Vagina (tissue), 2 donors: ENCODE measurements around the gene CEP19.

Source experiments
- CTCF ChIP-seq, 3 experiments: fragments of 450-650 bp in 2 of 3; fragments of 200-600 bp in 1 of 3; sonication (generic) in 1 of 3; IDR thresholded peaks; one replicate each; pipeline ENCODE4 v1.5.1; 2017 to 2019; ENCODE audit warnings: antibody characterized with exemption in 3 of 3, mild to moderate bottlenecking in 2 of 3, moderate library complexity in 2 of 3
- POLR2AphosphoS5 ChIP-seq, 2 donors: sonication (generic); formaldehyde crosslinking; IDR thresholded peaks; one replicate each; pipeline ENCODE4 v1.9.0; 2017; ENCODE audit warnings: antibody characterized with exemption in 2 of 2, mild to moderate bottlenecking in 2 of 2, low read depth in 1 of 2; ENCODE audit not compliant: insufficient read depth in 1 of 2

GRCh38 chr3:196741249-196741889 lies 29.3 kb upstream of the CEP19 start:
- TF ChIP-seq POLR2AphosphoS5 (IDR thresholded peaks at IDR 0.05; ENCODE audit: insufficient read depth in 1 of 2, low read depth in 1 of 2) (no peak), CTCF (IDR thresholded peaks at IDR 0.05) (no peak)
